Liver (tissue), 9 donors: ENCODE results near the gene OSBP2. TPM values are rescaled to one million over a fixed set of nuclear protein-coding genes. Genes with fewer than 3 reads are reported as not detected.
A peak's percentile ranks its signal among the peaks of the same experiment; 100 is the strongest.

Source experiments
- DNase-seq: peaks from one replicate; pipeline ENCODE4 v3.0.0-alpha.2; 2017; ENCODE audit warnings: low spot score
- H3K27ac ChIP-seq, 2 donors: one replicate each; pipeline ENCODE4 v1.7.0; 2013; ENCODE audit warnings: inconsistent platforms in 2 of 2, low read length in 2 of 2, control low read depth in 1 of 2, low read depth in 1 of 2, mild to moderate bottlenecking in 1 of 2
- H3K27me3 ChIP-seq, 4 donors: one replicate each; pipeline versions ENCODE4 v1.6.1 to v1.7.0; 2013; ENCODE audit warnings: low read length in 3 of 4, inconsistent platforms in 1 of 4, mild to moderate bottlenecking in 1 of 4, moderate library complexity in 1 of 4; ENCODE audit not compliant: control insufficient read depth in 4 of 4, insufficient read depth in 4 of 4
- H3K36me3 ChIP-seq, 4 donors: one replicate each; pipeline versions ENCODE4 v1.6.1 to v1.7.0; 2013; ENCODE audit warnings: low read length in 3 of 4, mild to moderate bottlenecking in 3 of 4, low read depth in 1 of 4, moderate library complexity in 1 of 4; ENCODE audit not compliant: control insufficient read depth in 4 of 4, insufficient read depth in 3 of 4
- H3K4me1 ChIP-seq, 4 donors: one replicate each; pipeline versions ENCODE4 v1.6.1 to v1.7.0; 2013; ENCODE audit warnings: low read length in 3 of 4, mild to moderate bottlenecking in 3 of 4, moderate library complexity in 1 of 4; ENCODE audit not compliant: control insufficient read depth in 4 of 4, insufficient read depth in 4 of 4
- H3K4me3 ChIP-seq, 3 donors: one replicate each; pipeline versions ENCODE4 v1.6.1 to v1.7.0; 2013; ENCODE audit warnings: low read length in 3 of 3, control low read depth in 1 of 3, low read depth in 1 of 3, mild to moderate bottlenecking in 1 of 3
- H3K9ac ChIP-seq, 2 donors: one replicate each; pipeline ENCODE4 v1.7.0; 2013; ENCODE audit warnings: low read length in 2 of 2, mild to moderate bottlenecking in 2 of 2, moderate library complexity in 2 of 2, control low read depth in 1 of 2, low read depth in 1 of 2
- H3K9me3 ChIP-seq, 4 donors: one replicate each; pipeline versions ENCODE4 v1.6.1 to v1.7.0; 2013; ENCODE audit warnings: low read length in 3 of 4; ENCODE audit not compliant: control insufficient read depth in 4 of 4
- EGR1 ChIP-seq, 2 donors: IDR thresholded peaks; 2 replicates each; pipeline ENCODE4 v1.6.1; 2016 to 2018; ENCODE audit warnings: antibody characterized with exemption in 2 of 2, low read depth in 2 of 2
- FOXA1 ChIP-seq: IDR thresholded peaks from 2 replicates; pipeline ENCODE4 v1.6.1; 2016; ENCODE audit warnings: antibody characterized with exemption
- FOXA2 ChIP-seq: IDR thresholded peaks from 2 replicates; pipeline ENCODE4 v1.6.1; 2016; ENCODE audit warnings: antibody characterized with exemption
- GABPA ChIP-seq, 2 donors: IDR thresholded peaks in 1 of 2; conservative IDR thresholded peaks in 1 of 2; 2 replicates each; pipeline ENCODE4 v1.6.1; 2016; ENCODE audit warnings: antibody characterized with exemption in 2 of 2, mild to moderate bottlenecking in 1 of 2, moderate library complexity in 1 of 2
- HNF4A ChIP-seq, 2 donors: conservative IDR thresholded peaks; 2 replicates each; pipeline ENCODE4 v1.6.1; 2016; ENCODE audit warnings: antibody characterized with exemption in 2 of 2, mild to moderate bottlenecking in 2 of 2
- HNF4G ChIP-seq: IDR thresholded peaks from 2 replicates; pipeline ENCODE4 v1.6.1; 2016; ENCODE audit warnings: antibody characterized with exemption
- JUND ChIP-seq, 2 donors: IDR thresholded peaks; 2 replicates each; pipeline ENCODE4 v1.6.1; 2016; ENCODE audit warnings: antibody characterized with exemption in 2 of 2
- RAD21 ChIP-seq, 2 donors: IDR thresholded peaks; 2 replicates each; pipeline ENCODE4 v1.6.1; 2016; ENCODE audit warnings: antibody characterized with exemption in 2 of 2, mild to moderate bottlenecking in 2 of 2
- REST ChIP-seq: IDR thresholded peaks from 2 replicates; pipeline ENCODE4 v1.6.1; 2016; ENCODE audit warnings: antibody characterized with exemption, mild to moderate bottlenecking
- RXRA ChIP-seq, 2 donors: IDR thresholded peaks; 2 replicates each; pipeline ENCODE4 v1.6.1; 2017 to 2018; ENCODE audit warnings: antibody characterized with exemption in 2 of 2, mild to moderate bottlenecking in 1 of 2
- SP1 ChIP-seq: IDR thresholded peaks from 2 replicates; pipeline ENCODE4 v1.6.1; 2018; ENCODE audit warnings: antibody characterized with exemption, mild to moderate bottlenecking
- TAF1 ChIP-seq: conservative IDR thresholded peaks from 2 replicates; pipeline ENCODE4 v1.6.1; 2016; ENCODE audit warnings: antibody characterized with exemption, mild to moderate bottlenecking
- YY1 ChIP-seq: IDR thresholded peaks from 2 replicates; pipeline ENCODE4 v1.6.1; 2016; ENCODE audit warnings: antibody characterized with exemption, mild to moderate bottlenecking
- ZBTB33 ChIP-seq: IDR thresholded peaks from 2 replicates; pipeline ENCODE4 v1.6.1; 2016; ENCODE audit warnings: antibody characterized with exemption
- WGBS: extraction: QIAGEN DNeasy Blood & Tissue Kit; methylation state at CpG from one replicate; pipeline ENCODE4 v1.1.7; 2013; 5-methylcytosine and 5-hydroxymethylcytosine counted together
- polyA plus RNA-seq, 2 donors: library from polyadenylated mRNA; stranded (reverse) in 1 of 2; unstranded in 1 of 2; fragments of 200-250 nt in 1 of 2; fragments of >200 nt in 1 of 2; fragmentation: Nextera tagmentation in 1 of 2; extraction: Ambion mirVana in 1 of 2; gene quantifications; one replicate each; pipeline versions ENCODE4 v1.2.1 to v1.2.3, GENCODE V29; 2013 to 2015
- total RNA-seq, 2 donors: library from RNA; depleted of rRNA; stranded (reverse); fragments of >200 nt; gene quantifications; one replicate each; pipeline ENCODE4 v1.2.3, GENCODE V29; 2014
- TF ChIP-seq, protein P1 (sequence below): IDR thresholded peaks from 2 replicates; pipeline ENCODE4 v1.6.1; 2016; ENCODE audit warnings: antibody characterized with exemption
- TF ChIP-seq, protein P2 (sequence below): fragments of 150-350 bp; IDR thresholded peaks from 2 replicates; pipeline ENCODE4 v1.5.1; 2017; ENCODE audit warnings: improper control_type of control experiment, low read depth, low read length; ENCODE audit not compliant: missing input control
- TF ChIP-seq, protein P3 (sequence below): IDR thresholded peaks from 2 replicates; pipeline ENCODE4 v1.6.1; 2016; ENCODE audit warnings: antibody characterized with exemption
- donor health status: healthy.
- donor health status: healthy.
- donor health status: healthy.
- donor health status: healthy.
- donor health status: healthy.

Gene OSBP2
- total and polyA plus RNA-seq, 4 donors = 0.43 to 192 (median 0.86) TPM

GRCh38 chr22:30865656-30866055 is 171.0 kb downstream of the OSBP2 start:
- no peak for DNase-seq
- Histone ChIP-seq H3K27me3 (no peaks in the 10 kb centered on the region), H3K4me3 (no peak overlapping the region), H3K9ac (no peak overlapping the region), H3K9me3 (no peaks in the 10 kb centered on the region), H3K4me1 (no peaks in the 10 kb centered on the region), H3K27ac (no peak overlapping the region), H3K36me3 (no peaks in the 10 kb centered on the region)
- no peak for TF ChIP-seq TAF1
- 93% methylated on average over 11 of the region's 11 CpGs for WGBS

GRCh38 chr22:30866216-30866615 is 171.5 kb downstream of the OSBP2 start:
- DNase-seq = no peak
- H3K36me3 ChIP-seq = no peaks in the 10 kb centered on the region
- 95% methylated on average over 8 of the region's 8 CpGs for WGBS
- H3K4me3 ChIP-seq = no peak overlapping the region
- H3K4me1 ChIP-seq = no peaks in the 10 kb centered on the region
- no peaks in the 10 kb centered on the region for H3K27me3 ChIP-seq
- H3K9ac ChIP-seq = no peak overlapping the region
- H3K9me3 ChIP-seq = no peaks in the 10 kb centered on the region
- TF ChIP-seq JUND (IDR thresholded peaks at IDR 0.05) (no peak), REST (no peak)
- no peak overlapping the region for H3K27ac ChIP-seq

GRCh38 chr22:30866811-30867271 is 172.2 kb downstream of the OSBP2 start:
- Histone ChIP-seq H3K9me3 (no peaks in the 10 kb centered on the region), H3K27ac (no peak overlapping the region), H3K4me1 (no peaks in the 10 kb centered on the region), H3K36me3 (no peaks in the 10 kb centered on the region), H3K4me3 (no peak overlapping the region), H3K9ac (no peak overlapping the region), H3K27me3 (no peaks in the 10 kb centered on the region)
- 86% methylated on average over 4 of the region's 4 CpGs for WGBS
- TF ChIP-seq HNF4G = no peak
- TF ChIP-seq, protein P1, sequence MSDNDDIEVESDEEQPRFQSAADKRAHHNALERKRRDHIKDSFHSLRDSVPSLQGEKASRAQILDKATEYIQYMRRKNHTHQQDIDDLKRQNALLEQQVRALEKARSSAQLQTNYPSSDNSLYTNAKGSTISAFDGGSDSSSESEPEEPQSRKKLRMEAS = no peak
- no peak for TF ChIP-seq EGR1 (IDR thresholded peaks at IDR 0.05; ENCODE audit: low read depth in 2 of 2)
- TF ChIP-seq SP1 = no peak
- TF ChIP-seq YY1 = no peak
- TF ChIP-seq GABPA (IDR thresholded peaks at IDR 0.05 in 1 of 2, conservative IDR thresholded peaks at IDR 0.05 in 1 of 2) = no peak
- no peak for TF ChIP-seq FOXA2
- no peak for TF ChIP-seq RXRA (IDR thresholded peaks at IDR 0.05)
- TF ChIP-seq, protein P2, sequence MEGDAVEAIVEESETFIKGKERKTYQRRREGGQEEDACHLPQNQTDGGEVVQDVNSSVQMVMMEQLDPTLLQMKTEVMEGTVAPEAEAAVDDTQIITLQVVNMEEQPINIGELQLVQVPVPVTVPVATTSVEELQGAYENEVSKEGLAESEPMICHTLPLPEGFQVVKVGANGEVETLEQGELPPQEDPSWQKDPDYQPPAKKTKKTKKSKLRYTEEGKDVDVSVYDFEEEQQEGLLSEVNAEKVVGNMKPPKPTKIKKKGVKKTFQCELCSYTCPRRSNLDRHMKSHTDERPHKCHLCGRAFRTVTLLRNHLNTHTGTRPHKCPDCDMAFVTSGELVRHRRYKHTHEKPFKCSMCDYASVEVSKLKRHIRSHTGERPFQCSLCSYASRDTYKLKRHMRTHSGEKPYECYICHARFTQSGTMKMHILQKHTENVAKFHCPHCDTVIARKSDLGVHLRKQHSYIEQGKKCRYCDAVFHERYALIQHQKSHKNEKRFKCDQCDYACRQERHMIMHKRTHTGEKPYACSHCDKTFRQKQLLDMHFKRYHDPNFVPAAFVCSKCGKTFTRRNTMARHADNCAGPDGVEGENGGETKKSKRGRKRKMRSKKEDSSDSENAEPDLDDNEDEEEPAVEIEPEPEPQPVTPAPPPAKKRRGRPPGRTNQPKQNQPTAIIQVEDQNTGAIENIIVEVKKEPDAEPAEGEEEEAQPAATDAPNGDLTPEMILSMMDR = no peak
- no peak for TF ChIP-seq HNF4A (conservative IDR thresholded peaks at IDR 0.05)
- TF ChIP-seq REST = no peak
- TF ChIP-seq, protein P3, sequence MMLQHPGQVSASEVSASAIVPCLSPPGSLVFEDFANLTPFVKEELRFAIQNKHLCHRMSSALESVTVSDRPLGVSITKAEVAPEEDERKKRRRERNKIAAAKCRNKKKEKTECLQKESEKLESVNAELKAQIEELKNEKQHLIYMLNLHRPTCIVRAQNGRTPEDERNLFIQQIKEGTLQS = no peak
- TF ChIP-seq RAD21 (IDR thresholded peaks at IDR 0.05) = no peak
- no peak for TF ChIP-seq ZBTB33
- TF ChIP-seq TAF1 = no peak
- no peak for TF ChIP-seq FOXA1
- TF ChIP-seq JUND (IDR thresholded peaks at IDR 0.05) = no peak
- peak; percentile 30 for DNase-seq
